HFFc6 (cell line): ENCODE results near the gene PYCR2. TPM values are rescaled to one million over a fixed set of nuclear protein-coding genes. Genes with fewer than 3 reads are reported as not detected.

Experiments used
- DNase-seq: peaks from one replicate; pipeline ENCODE4 v3.0.0-alpha.2; 2018
- H3K27ac Mint-ChIP-seq: 2 replicates; pipeline ENCODE4 v1.8.0; 2020; ENCODE audit warnings: mild to moderate bottlenecking, mixed read lengths
- H3K27me3 Mint-ChIP-seq: 2 replicates; pipeline ENCODE4 v1.8.0; 2021; ENCODE audit warnings: mild to moderate bottlenecking, moderate library complexity, mixed read lengths; ENCODE audit not compliant: insufficient read depth
- H3K36me3 Mint-ChIP-seq: 2 replicates; pipeline ENCODE4 v1.8.0; 2021; ENCODE audit warnings: low read depth, mixed read lengths
- H3K4me1 Mint-ChIP-seq: 2 replicates; pipeline ENCODE4 v1.8.0; 2020; ENCODE audit warnings: low read depth, mixed read lengths
- H3K4me3 Mint-ChIP-seq: 2 replicates; pipeline ENCODE4 v1.8.0; 2020; ENCODE audit warnings: mild to moderate bottlenecking, moderate library complexity, mixed read lengths
- H3K9me3 Mint-ChIP-seq: 2 replicates; pipeline ENCODE4 v1.8.0; 2020; ENCODE audit warnings: mild to moderate bottlenecking, mixed read lengths
- CTCF ChIP-seq: fragments of 200-600 bp; sonication (generic); IDR thresholded peaks from 2 replicates; pipeline ENCODE4 v1.5.0; 2021; ENCODE audit warnings: antibody characterized with exemption, mild to moderate bottlenecking
- total RNA-seq, 6 experiments: library from RNA; stranded (reverse); fragmentation: NEBNext Ultra II Directional; extraction: Animal tissue kit (Norgen Biotek cat#: 25700); gene quantifications; 2 replicates in 1 of 6; 3 replicates in 5 of 6; pipeline ENCODE4 v1.2.3, GENCODE V29; 2021

The PYCR2 gene
- total RNA-seq, 6 experiments from 2014 or later: 50.7 to 56.3 (median 52.8) TPM

DNA sequence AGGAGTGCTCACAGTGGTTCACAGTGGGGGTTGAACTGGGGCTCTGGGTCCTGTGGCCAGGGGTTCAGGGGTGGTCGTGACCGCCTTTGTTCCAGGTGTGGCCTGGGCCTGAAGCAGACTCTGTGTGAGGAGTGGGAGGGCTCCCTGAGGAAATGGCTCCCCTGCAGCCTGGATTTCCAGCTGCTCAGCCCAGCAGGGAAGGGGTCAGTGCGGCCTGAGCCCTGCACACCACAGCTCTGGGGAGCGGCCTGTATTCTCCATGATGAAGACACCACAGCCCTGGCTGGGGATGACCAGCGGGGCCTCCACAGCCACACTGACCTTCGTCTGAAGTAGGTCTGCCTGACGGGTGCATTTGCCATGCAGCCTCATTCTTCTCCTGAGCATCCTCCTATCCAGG, 16.7 kb downstream of the PYCR2 start:
- H3K27me3 Mint-ChIP-seq: peaks cover 9% of the 10 kb centered on the region
- DNase-seq: no peak
- no peak for TF ChIP-seq CTCF
- no peak overlapping the region for H3K27ac Mint-ChIP-seq
- no peak overlapping the region for H3K4me3 Mint-ChIP-seq
- no peaks in the 10 kb centered on the region for H3K36me3 Mint-ChIP-seq
- H3K9me3 Mint-ChIP-seq: no peaks in the 10 kb centered on the region
- H3K4me1 Mint-ChIP-seq: no peaks in the 10 kb centered on the region

- no peak for DNase-seq
- H3K27me3 Mint-ChIP-seq: peaks cover 9% of the 10 kb centered on the region
- H3K36me3 Mint-ChIP-seq: no peaks in the 10 kb centered on the region
- H3K4me1 Mint-ChIP-seq: no peaks in the 10 kb centered on the region
- H3K9me3 Mint-ChIP-seq: no peaks in the 10 kb centered on the region
- no peak overlapping the region for H3K4me3 Mint-ChIP-seq
- H3K27ac Mint-ChIP-seq: no peak overlapping the region
- no peak for TF ChIP-seq CTCF
Observed at GRCh38 chr1:225906467-225906866, 17.6 kb downstream of the PYCR2 start.

GRCh38 chr1:225903623-225904022, 20.4 kb downstream of the PYCR2 start:
- Mint-ChIP-seq H3K4me1 (no peaks in the 10 kb centered on the region), H3K27me3 (peaks cover 9% of the 10 kb centered on the region), H3K4me3 (no peak overlapping the region), H3K9me3 (no peaks in the 10 kb centered on the region), H3K27ac (no peak overlapping the region), H3K36me3 (no peaks in the 10 kb centered on the region)
- no peak for TF ChIP-seq CTCF
- DNase-seq: no peak

- Mint-ChIP-seq H3K36me3 (no peaks in the 10 kb centered on the region), H3K27me3 (peaks cover 13% of the 10 kb centered on the region), H3K9me3 (no peaks in the 10 kb centered on the region), H3K4me1 (no peaks in the 10 kb centered on the region), H3K27ac (no peak overlapping the region), H3K4me3 (no peak overlapping the region)
- no peak for DNase-seq
- TF ChIP-seq CTCF: no peak
Observed at GRCh38 chr1:225899044-225899925, 24.8 kb downstream of the PYCR2 start.

GRCh38 chr1:225897595-225898514, 26.2 kb downstream of the PYCR2 start:
- no peak for DNase-seq
- Mint-ChIP-seq H3K27me3 (peaks cover 8% of the 10 kb centered on the region), H3K9me3 (no peaks in the 10 kb centered on the region), H3K27ac (no peak overlapping the region), H3K4me1 (no peaks in the 10 kb centered on the region), H3K36me3 (no peaks in the 10 kb centered on the region), H3K4me3 (no peak overlapping the region)
- no peak for TF ChIP-seq CTCF
